Adrenal gland (tissue), 5 donors: ENCODE measurements around the gene TLCD1.

ENCODE experiments used
- POLR2A ChIP-seq, 2 donors: fragments of 450-650 bp; IDR thresholded peaks; one replicate each; pipeline ENCODE4 v1.6.1; 2017; ENCODE audit warnings: antibody characterized with exemption in 2 of 2, mild to moderate bottlenecking in 2 of 2, moderate library complexity in 1 of 2
- TF ChIP-seq, protein P1 (sequence below), 6 experiments: fragments of 450-650 bp in 4 of 6; fragments of 200-600 bp in 2 of 6; sonication (generic) in 1 of 6; IDR thresholded peaks; 1 replicate in 5 of 6; 2 replicates in 1 of 6; pipeline versions ENCODE4 v1.5.1 to v1.8.0; 2016 to 2021; ENCODE audit warnings: antibody characterized with exemption in 6 of 6, mild to moderate bottlenecking in 2 of 6, moderate library complexity in 1 of 6
- donor health status: DM: no; HTN: no; CAD: no.

DNA sequence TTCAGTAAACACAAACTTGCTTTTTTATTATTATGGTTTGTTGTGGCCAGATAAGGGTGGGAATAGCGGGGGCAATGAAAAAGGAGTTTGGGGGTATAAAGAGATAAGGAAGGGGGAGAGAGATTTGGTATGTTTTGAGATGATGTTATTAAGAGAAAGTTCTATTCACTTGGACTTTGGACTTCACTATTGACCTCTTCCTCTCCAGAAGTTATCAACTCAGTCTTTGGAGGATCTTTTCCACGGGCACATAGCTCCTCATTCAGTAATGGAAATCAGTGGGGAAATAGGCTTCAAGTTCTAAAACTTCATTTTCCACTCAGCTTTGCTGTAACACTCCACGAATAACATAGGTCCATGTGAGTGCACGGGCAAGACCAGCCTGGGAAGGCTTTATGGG is 37.6 kb downstream of the TLCD1 start:
- TF ChIP-seq, protein P1, sequence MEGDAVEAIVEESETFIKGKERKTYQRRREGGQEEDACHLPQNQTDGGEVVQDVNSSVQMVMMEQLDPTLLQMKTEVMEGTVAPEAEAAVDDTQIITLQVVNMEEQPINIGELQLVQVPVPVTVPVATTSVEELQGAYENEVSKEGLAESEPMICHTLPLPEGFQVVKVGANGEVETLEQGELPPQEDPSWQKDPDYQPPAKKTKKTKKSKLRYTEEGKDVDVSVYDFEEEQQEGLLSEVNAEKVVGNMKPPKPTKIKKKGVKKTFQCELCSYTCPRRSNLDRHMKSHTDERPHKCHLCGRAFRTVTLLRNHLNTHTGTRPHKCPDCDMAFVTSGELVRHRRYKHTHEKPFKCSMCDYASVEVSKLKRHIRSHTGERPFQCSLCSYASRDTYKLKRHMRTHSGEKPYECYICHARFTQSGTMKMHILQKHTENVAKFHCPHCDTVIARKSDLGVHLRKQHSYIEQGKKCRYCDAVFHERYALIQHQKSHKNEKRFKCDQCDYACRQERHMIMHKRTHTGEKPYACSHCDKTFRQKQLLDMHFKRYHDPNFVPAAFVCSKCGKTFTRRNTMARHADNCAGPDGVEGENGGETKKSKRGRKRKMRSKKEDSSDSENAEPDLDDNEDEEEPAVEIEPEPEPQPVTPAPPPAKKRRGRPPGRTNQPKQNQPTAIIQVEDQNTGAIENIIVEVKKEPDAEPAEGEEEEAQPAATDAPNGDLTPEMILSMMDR (IDR thresholded peaks at IDR 0.05), result no peak
- no peak for TF ChIP-seq POLR2A (IDR thresholded peaks at IDR 0.05)
